GM12878 (cell line): ENCODE results near the gene JKAMP. TPM values are rescaled to one million over a fixed set of nuclear protein-coding genes. Genes with fewer than 3 reads are reported as not detected.

ENCODE experiments used
- ATAC-seq: fragments of 200-7000 bp; cut with Tn5 transposase; 3 replicates; pipeline ENCODE4 v1.9.1; 2020; ENCODE audit warnings: mild to moderate bottlenecking, moderate library complexity
- BruUV-seq: library from RNA; stranded (reverse); fragments of 400-500 nt; replicated peaks from 2 replicates; lab custom pipeline; 2021; lab: Mats Ljungman, UMichigan
- CTCF ChIA-PET: fragments of 300-600 bp; sonication (Branson Sonifier 250); formaldehyde crosslinking; extraction: SDS; loops from one replicate; lab custom pipeline; 2021; ENCODE audit warnings: inconsistent platforms; lab: Yijun Ruan, JAX
- POLR2A ChIA-PET: fragments of 350-600 bp; formaldehyde crosslinking; extraction: SDS; loops from one replicate; lab custom pipeline; 2021; ENCODE audit warnings: inconsistent platforms; lab: Charles Lee
- RAD21 ChIA-PET: fragments of 300-600 bp; sonication (Branson Sonifier 250); formaldehyde crosslinking; loops from one replicate; lab custom pipeline; 2023; ENCODE audit warnings: antibody characterized with exemption; ENCODE audit not compliant: unreplicated experiment; lab: Charles Lee
- SMC1A ChIA-PET: fragments of 300-600 bp; sonication (Branson Sonifier 250); formaldehyde crosslinking; loops from one replicate; lab custom pipeline; 2023; ENCODE audit not compliant: unreplicated experiment, uncharacterized antibody; lab: Charles Lee
- DNase-seq: peaks from one replicate; pipeline ENCODE4 v3.0.0-alpha.2; 2011; ENCODE audit warnings: low read depth, low spot score
- FAIRE-seq: peaks from 3 replicates; lab custom pipeline; 2011; peaks lifted over from hg19 to GRCh38; lab: Jason Lieb, UNC
- H2AFZ ChIP-seq: 2 replicates; pipeline ENCODE4 v1.6.0; 2011; ENCODE audit warnings: low read depth, low read length, control low read depth; ENCODE audit not compliant: control insufficient read depth
- H3K27ac ChIP-seq: 2 replicates; pipeline ENCODE4 v1.5.1; 2011; ENCODE audit warnings: control low read depth; ENCODE audit not compliant: control insufficient read depth, insufficient read depth
- H3K27me3 ChIP-seq, 2 experiments: replicated peaks in 1 of 2; 2 replicates each; pipeline versions ENCODE4 v1.6.0 to v1.6.1; 2011; ENCODE audit warnings: low read length in 1 of 2; ENCODE audit not compliant: control insufficient read depth in 2 of 2, insufficient read depth in 2 of 2
- H3K36me3 ChIP-seq, 2 experiments: 2 replicates each; pipeline ENCODE4 v1.5.1; 2011; ENCODE audit warnings: low read length in 1 of 2; ENCODE audit not compliant: control insufficient read depth in 2 of 2, insufficient read depth in 2 of 2
- H3K4me1 ChIP-seq: 2 replicates; pipeline ENCODE4 v1.6.1; 2011; ENCODE audit warnings: mild to moderate bottlenecking, low read length, moderate library complexity, mixed read lengths; ENCODE audit not compliant: control insufficient read depth, insufficient read depth
- H3K4me2 ChIP-seq: 2 replicates; pipeline ENCODE4 v1.6.0; 2011; ENCODE audit warnings: control low read depth; ENCODE audit not compliant: control insufficient read depth, insufficient read depth
- H3K4me3 ChIP-seq: fragments of 200-600 bp; sonication (generic); 2 replicates; pipeline ENCODE4 v1.5.1; 2016
- H3K79me2 ChIP-seq: 2 replicates; pipeline ENCODE4 v1.6.0; 2011; ENCODE audit warnings: low read length; ENCODE audit not compliant: control insufficient read depth, insufficient read depth
- H3K9ac ChIP-seq: 2 replicates; pipeline ENCODE4 v1.8.0; 2011; ENCODE audit warnings: low read length, control low read depth, mixed read lengths; ENCODE audit not compliant: control insufficient read depth, insufficient read depth
- H3K9me3 ChIP-seq: replicated peaks from 3 replicates; pipeline ENCODE4 v1.5.1; 2011; ENCODE audit warnings: mild to moderate bottlenecking, low read length; ENCODE audit not compliant: control insufficient read depth, insufficient read depth
- H4K20me1 ChIP-seq: 2 replicates; pipeline ENCODE4 v1.6.0; 2011; ENCODE audit not compliant: control insufficient read depth, insufficient read depth
- KDM1A ChIP-seq: fragments of 200-600 bp; sonication (generic); IDR thresholded peaks from 2 replicates; pipeline ENCODE4 v1.6.1; 2016; ENCODE audit warnings: borderline replicate concordance
- SMARCA5 ChIP-seq: fragments of 450-650 bp; IDR thresholded peaks from 2 replicates; pipeline ENCODE4 v1.6.1; 2017; ENCODE audit warnings: mild to moderate bottlenecking
- WGBS: methylation state at CpG from one replicate; pipeline ENCODE4 v1.1.6; 2016; ENCODE audit warnings: low lambda C conversion rate; ENCODE audit not compliant: insufficient replicate concordance, insufficient coverage; ENCODE audit errors: missing lambda C conversion rate; 5-methylcytosine and 5-hydroxymethylcytosine counted together
- in situ Hi-C: fragments of 300-500 bp; cut with MboI; formaldehyde crosslinking; loops from 9 replicates; pipeline ENCODE4 v1.14.3; 2018; ENCODE audit warnings: mixed read lengths
- intact Hi-C: fragments of 100-400 bp; cut with micrococcal nuclease; formaldehyde crosslinking; loops from one replicate; pipeline ENCODE4 v1.14.2; 2022; ENCODE audit not compliant: unreplicated experiment
- polyA plus RNA-seq, 11 experiments: library from polyadenylated mRNA; depleted of rRNA in 4 of 11; unstranded in 6 of 11; stranded (reverse) in 5 of 11; fragments of >200 nt; fragmentation: Nextera tagmentation in 4 of 11; fragmentation: Illumina TruSeq in 1 of 11; extraction: Ambion mirVana in 4 of 11; extraction: Trizol in 1 of 11; gene quantifications; 1 replicate in 1 of 11; 2 replicates in 10 of 11; pipeline versions ENCODE4 v1.2.1 to v1.2.3, GENCODE V29; 2011 to 2016; ENCODE audit warnings: inconsistent platforms in 2 of 11, missing spikeins in 2 of 11, low read depth in 1 of 11
- total RNA-seq, 4 experiments: library from RNA; depleted of rRNA in 3 of 4; stranded (reverse); fragments of >200 nt in 3 of 4; fragmentation: Illumina TruSeq in 1 of 4; extraction: Trizol in 1 of 4; gene quantifications; 2 replicates each; pipeline versions ENCODE4 v1.2.1 to v1.2.3, GENCODE V29; 2013 to 2021
- TF ChIP-seq, protein P1 (sequence below): fragments of 450-650 bp; IDR thresholded peaks from 2 replicates; pipeline ENCODE4 v1.6.1; 2017; ENCODE audit warnings: mild to moderate bottlenecking, moderate library complexity
- TF ChIP-seq, protein P2 (sequence below), 3 experiments: IDR thresholded peaks in 2 of 3; conservative IDR thresholded peaks in 1 of 3; 2 replicates each; pipeline ENCODE4 v1.5.1; 2011; ENCODE audit warnings: low read depth in 3 of 3, low read length in 3 of 3, mild to moderate bottlenecking in 3 of 3, control low read depth in 2 of 3, moderate library complexity in 2 of 3, inconsistent platforms in 1 of 3, mixed read lengths in 1 of 3; ENCODE audit not compliant: control insufficient read depth in 2 of 3, insufficient read depth in 1 of 3; ENCODE audit errors: extremely low read depth in 1 of 3
- TF ChIP-seq, protein P3 (sequence below): fragments of 150-350 bp; IDR thresholded peaks from 2 replicates; pipeline ENCODE4 v1.6.1; 2016; ENCODE audit warnings: low read depth, low read length
- TF ChIP-seq, protein P4 (sequence below): IDR thresholded peaks from 2 replicates; pipeline ENCODE4 v1.6.1; 2011; ENCODE audit warnings: borderline replicate concordance, low read depth, mild to moderate bottlenecking, moderate library complexity, mixed read lengths, low read length; ENCODE audit not compliant: insufficient read depth; ENCODE audit errors: extremely low read length
- TF ChIP-seq, protein P5 (sequence below): fragments of 450-650 bp; IDR thresholded peaks from 2 replicates; pipeline ENCODE4 v1.6.1; 2017; ENCODE audit warnings: mild to moderate bottlenecking

Gene JKAMP
- total and polyA plus RNA-seq, 10 of the 15 experiments (the other 5 are each of a cell fraction or from before 2014, with no cell fraction given), result 18.2 to 129 (median 46.6) TPM

DNA sequence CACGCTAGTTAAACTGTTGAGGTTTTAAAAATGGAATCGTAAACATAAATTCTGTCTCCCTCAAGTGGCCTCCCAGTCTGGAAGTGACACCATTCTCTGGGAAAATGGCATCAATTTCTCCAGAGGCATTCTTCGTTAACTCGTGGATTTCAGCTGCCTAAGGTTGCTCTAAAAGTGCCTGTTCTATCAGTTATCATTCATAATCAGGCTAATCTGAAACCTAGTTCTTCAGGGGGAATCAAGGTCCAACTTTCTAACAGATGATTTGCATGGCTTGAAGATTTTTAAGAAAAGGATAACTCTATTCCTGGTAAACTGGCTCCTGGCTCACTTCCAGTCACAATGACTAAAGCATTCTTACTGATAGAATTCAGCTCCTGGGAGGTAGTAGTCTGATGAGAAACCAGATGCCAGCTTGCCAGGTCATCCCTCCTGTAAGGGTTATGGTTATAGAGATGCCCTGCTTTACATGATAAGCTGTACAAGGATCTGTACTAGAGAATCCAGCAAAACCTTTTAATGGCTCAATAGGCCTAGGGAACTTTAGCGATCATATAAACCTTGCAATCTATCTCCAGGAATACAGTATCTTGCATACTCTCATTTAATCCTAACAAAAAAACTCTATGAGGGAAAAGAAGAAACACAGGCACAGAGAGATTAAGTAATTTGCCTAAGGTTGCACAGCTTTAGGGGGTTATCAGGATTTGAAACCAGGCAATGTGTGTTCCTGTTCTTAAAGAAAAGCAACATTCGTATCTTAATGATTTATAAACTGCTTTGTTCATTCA lies 1.6 kb upstream of the JKAMP start:
- POLR2A ChIA-PET, result interaction anchor here (1.2 to 1.7 kb wide), 2 partner anchors 18 to 24 kb away, joined by 3 to 6 read pairs; partner anchors contain the start of gene GPR135
- SMC1A ChIA-PET, result no interaction called here
- H3K27me3 ChIP-seq, result no peaks in the 10 kb centered on the region
- in situ Hi-C loops (loop anchor here (25.0 kb wide), 1 partner anchor 680 kb away; the partner anchor contains the start of gene DHRS7), intact Hi-C loops (loop anchor here (10.0 kb wide), 2 partner anchors 612 to 682 kb away; partner anchors contain the start of genes DHRS7 and PCNX4)
- no peak for DNase-seq
- RAD21 ChIA-PET, result interaction anchor here (1.5 kb wide), 1 partner anchor 358 kb away, joined by 4 read pairs; no protein-coding TSS in a partner anchor
- H3K4me3 ChIP-seq, result peak overlapping the region; percentile 83
- TSS peak; percentile 73 for BruUV-seq
- peaks cover 60% of the 10 kb centered on the region for H3K79me2 ChIP-seq
- peak overlapping the region; percentile 96 for H3K4me2 ChIP-seq
- peaks cover 10% of the 10 kb centered on the region; the same call in 1 of the 2 replicates for H3K4me1 ChIP-seq
- no peaks in the 10 kb centered on the region for H4K20me1 ChIP-seq
- 51% methylated on average over 6 of the region's 6 CpGs for WGBS
- H3K36me3 ChIP-seq, result no peaks in the 10 kb centered on the region
- H2AFZ ChIP-seq, result no peak overlapping the region
- peak overlapping the region; percentile 76 for H3K9ac ChIP-seq
- H3K9me3 ChIP-seq, result no peaks in the 10 kb centered on the region
- CTCF ChIA-PET, result interaction anchor here (0.6 to 2.2 kb wide), 4 partner anchors 10 to 94 kb away, joined by 3 to 6 read pairs (median 3); partner anchors contain the start of gene CCDC175
- peak overlapping the region; percentile 85 for H3K27ac ChIP-seq
- no peak for ATAC-seq
- no peak for FAIRE-seq
- TF ChIP-seq, protein P1, sequence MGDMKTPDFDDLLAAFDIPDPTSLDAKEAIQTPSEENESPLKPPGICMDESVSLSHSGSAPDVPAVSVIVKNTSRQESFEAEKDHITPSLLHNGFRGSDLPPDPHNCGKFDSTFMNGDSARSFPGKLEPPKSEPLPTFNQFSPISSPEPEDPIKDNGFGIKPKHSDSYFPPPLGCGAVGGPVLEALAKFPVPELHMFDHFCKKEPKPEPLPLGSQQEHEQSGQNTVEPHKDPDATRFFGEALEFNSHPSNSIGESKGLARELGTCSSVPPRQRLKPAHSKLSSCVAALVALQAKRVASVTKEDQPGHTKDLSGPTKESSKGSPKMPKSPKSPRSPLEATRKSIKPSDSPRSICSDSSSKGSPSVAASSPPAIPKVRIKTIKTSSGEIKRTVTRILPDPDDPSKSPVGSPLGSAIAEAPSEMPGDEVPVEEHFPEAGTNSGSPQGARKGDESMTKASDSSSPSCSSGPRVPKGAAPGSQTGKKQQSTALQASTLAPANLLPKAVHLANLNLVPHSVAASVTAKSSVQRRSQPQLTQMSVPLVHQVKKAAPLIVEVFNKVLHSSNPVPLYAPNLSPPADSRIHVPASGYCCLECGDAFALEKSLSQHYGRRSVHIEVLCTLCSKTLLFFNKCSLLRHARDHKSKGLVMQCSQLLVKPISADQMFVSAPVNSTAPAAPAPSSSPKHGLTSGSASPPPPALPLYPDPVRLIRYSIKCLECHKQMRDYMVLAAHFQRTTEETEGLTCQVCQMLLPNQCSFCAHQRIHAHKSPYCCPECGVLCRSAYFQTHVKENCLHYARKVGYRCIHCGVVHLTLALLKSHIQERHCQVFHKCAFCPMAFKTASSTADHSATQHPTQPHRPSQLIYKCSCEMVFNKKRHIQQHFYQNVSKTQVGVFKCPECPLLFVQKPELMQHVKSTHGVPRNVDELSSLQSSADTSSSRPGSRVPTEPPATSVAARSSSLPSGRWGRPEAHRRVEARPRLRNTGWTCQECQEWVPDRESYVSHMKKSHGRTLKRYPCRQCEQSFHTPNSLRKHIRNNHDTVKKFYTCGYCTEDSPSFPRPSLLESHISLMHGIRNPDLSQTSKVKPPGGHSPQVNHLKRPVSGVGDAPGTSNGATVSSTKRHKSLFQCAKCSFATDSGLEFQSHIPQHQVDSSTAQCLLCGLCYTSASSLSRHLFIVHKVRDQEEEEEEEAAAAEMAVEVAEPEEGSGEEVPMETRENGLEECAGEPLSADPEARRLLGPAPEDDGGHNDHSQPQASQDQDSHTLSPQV, result no peak
- TF ChIP-seq SMARCA5 (peak; percentile 33; the same call in 1 of the 2 replicates), KDM1A (peak; percentile 35; the same call in 1 of the 2 replicates)
- TF ChIP-seq, protein P2, sequence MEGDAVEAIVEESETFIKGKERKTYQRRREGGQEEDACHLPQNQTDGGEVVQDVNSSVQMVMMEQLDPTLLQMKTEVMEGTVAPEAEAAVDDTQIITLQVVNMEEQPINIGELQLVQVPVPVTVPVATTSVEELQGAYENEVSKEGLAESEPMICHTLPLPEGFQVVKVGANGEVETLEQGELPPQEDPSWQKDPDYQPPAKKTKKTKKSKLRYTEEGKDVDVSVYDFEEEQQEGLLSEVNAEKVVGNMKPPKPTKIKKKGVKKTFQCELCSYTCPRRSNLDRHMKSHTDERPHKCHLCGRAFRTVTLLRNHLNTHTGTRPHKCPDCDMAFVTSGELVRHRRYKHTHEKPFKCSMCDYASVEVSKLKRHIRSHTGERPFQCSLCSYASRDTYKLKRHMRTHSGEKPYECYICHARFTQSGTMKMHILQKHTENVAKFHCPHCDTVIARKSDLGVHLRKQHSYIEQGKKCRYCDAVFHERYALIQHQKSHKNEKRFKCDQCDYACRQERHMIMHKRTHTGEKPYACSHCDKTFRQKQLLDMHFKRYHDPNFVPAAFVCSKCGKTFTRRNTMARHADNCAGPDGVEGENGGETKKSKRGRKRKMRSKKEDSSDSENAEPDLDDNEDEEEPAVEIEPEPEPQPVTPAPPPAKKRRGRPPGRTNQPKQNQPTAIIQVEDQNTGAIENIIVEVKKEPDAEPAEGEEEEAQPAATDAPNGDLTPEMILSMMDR (IDR thresholded peaks at IDR 0.05 in 2 of 3, conservative IDR thresholded peaks at IDR 0.05 in 1 of 3; ENCODE audit: control insufficient read depth in 2 of 3, extremely low read depth in 1 of 3, insufficient read depth in 1 of 3, low read depth in 3 of 3, low read length in 3 of 3), result no peak
- TF ChIP-seq, protein P3, sequence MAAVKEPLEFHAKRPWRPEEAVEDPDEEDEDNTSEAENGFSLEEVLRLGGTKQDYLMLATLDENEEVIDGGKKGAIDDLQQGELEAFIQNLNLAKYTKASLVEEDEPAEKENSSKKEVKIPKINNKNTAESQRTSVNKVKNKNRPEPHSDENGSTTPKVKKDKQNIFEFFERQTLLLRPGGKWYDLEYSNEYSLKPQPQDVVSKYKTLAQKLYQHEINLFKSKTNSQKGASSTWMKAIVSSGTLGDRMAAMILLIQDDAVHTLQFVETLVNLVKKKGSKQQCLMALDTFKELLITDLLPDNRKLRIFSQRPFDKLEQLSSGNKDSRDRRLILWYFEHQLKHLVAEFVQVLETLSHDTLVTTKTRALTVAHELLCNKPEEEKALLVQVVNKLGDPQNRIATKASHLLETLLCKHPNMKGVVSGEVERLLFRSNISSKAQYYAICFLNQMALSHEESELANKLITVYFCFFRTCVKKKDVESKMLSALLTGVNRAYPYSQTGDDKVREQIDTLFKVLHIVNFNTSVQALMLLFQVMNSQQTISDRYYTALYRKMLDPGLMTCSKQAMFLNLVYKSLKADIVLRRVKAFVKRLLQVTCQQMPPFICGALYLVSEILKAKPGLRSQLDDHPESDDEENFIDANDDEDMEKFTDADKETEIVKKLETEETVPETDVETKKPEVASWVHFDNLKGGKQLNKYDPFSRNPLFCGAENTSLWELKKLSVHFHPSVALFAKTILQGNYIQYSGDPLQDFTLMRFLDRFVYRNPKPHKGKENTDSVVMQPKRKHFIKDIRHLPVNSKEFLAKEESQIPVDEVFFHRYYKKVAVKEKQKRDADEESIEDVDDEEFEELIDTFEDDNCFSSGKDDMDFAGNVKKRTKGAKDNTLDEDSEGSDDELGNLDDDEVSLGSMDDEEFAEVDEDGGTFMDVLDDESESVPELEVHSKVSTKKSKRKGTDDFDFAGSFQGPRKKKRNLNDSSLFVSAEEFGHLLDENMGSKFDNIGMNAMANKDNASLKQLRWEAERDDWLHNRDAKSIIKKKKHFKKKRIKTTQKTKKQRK, result no peak
- TF ChIP-seq, protein P4, sequence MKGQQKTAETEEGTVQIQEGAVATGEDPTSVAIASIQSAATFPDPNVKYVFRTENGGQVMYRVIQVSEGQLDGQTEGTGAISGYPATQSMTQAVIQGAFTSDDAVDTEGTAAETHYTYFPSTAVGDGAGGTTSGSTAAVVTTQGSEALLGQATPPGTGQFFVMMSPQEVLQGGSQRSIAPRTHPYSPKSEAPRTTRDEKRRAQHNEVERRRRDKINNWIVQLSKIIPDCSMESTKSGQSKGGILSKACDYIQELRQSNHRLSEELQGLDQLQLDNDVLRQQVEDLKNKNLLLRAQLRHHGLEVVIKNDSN, result no peak
- TF ChIP-seq, protein P5, sequence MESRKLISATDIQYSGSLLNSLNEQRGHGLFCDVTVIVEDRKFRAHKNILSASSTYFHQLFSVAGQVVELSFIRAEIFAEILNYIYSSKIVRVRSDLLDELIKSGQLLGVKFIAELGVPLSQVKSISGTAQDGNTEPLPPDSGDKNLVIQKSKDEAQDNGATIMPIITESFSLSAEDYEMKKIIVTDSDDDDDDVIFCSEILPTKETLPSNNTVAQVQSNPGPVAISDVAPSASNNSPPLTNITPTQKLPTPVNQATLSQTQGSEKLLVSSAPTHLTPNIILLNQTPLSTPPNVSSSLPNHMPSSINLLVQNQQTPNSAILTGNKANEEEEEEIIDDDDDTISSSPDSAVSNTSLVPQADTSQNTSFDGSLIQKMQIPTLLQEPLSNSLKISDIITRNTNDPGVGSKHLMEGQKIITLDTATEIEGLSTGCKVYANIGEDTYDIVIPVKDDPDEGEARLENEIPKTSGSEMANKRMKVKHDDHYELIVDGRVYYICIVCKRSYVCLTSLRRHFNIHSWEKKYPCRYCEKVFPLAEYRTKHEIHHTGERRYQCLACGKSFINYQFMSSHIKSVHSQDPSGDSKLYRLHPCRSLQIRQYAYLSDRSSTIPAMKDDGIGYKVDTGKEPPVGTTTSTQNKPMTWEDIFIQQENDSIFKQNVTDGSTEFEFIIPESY, result no peak
